ENCODE results near the gene P2RX3.

P2RX3 gene

GRCh38 chr11:57331720-57332119, 6.4 kb upstream of the P2RX3 start:
- H3K9me3 ChIP-seq (ENCODE audit: low read length): no peaks in the 10 kb centered on the region
- H3K4me1 ChIP-seq (ENCODE audit: insufficient read depth, low read length, severe bottlenecking): peaks cover 20% of the 10 kb centered on the region
- no peak for TF ChIP-seq EZH2 (IDR thresholded peaks at IDR 0.05; ENCODE audit: borderline replicate concordance, low read length)
- TF ChIP-seq CTCF (IDR thresholded peaks at IDR 0.05; ENCODE audit: low read length): no peak
- H2AFZ ChIP-seq (ENCODE audit: low read length): no peak overlapping the region
- H3K9ac ChIP-seq (ENCODE audit: low read length): no peak overlapping the region
- peaks cover 82% of the 10 kb centered on the region for H3K36me3 ChIP-seq (ENCODE audit: insufficient read depth, low read length)
- peaks cover 24% of the 10 kb centered on the region for H3K79me2 ChIP-seq (ENCODE audit: insufficient read depth, low read length)
- H3K9me2 ChIP-seq (ENCODE audit: low read depth, low read length): no peaks in the 10 kb centered on the region
- H3F3A ChIP-seq (ENCODE audit: insufficient read depth, low read length): no peaks in the 10 kb centered on the region
- H3K4me3 ChIP-seq (ENCODE audit: low read depth, low read length, poor library complexity, severe bottlenecking): no peak overlapping the region
- H4K20me1 ChIP-seq (ENCODE audit: insufficient read depth, low read length): no peaks in the 10 kb centered on the region
- no peak overlapping the region for H3K4me2 ChIP-seq (ENCODE audit: low read length)
- no peak overlapping the region for H3K27ac ChIP-seq (ENCODE audit: low read depth, low read length, poor library complexity, severe bottlenecking)
- H3K27me3 ChIP-seq (ENCODE audit: insufficient read depth, low read length): no peaks in the 10 kb centered on the region

- no peaks in the 10 kb centered on the region for H3K9me2 ChIP-seq (ENCODE audit: low read depth, low read length)
- no peak overlapping the region for H3K4me3 ChIP-seq (ENCODE audit: low read depth, low read length, poor library complexity, severe bottlenecking)
- H3K79me2 ChIP-seq (ENCODE audit: insufficient read depth, low read length): peaks cover 24% of the 10 kb centered on the region
- no peaks in the 10 kb centered on the region for H4K20me1 ChIP-seq (ENCODE audit: insufficient read depth, low read length)
- no peaks in the 10 kb centered on the region for H3F3A ChIP-seq (ENCODE audit: insufficient read depth, low read length)
- no peaks in the 10 kb centered on the region for H3K27me3 ChIP-seq (ENCODE audit: insufficient read depth, low read length)
- peaks cover 71% of the 10 kb centered on the region for H3K36me3 ChIP-seq (ENCODE audit: insufficient read depth, low read length)
- TF ChIP-seq EZH2 (IDR thresholded peaks at IDR 0.05; ENCODE audit: borderline replicate concordance, low read length): no peak
- TF ChIP-seq CTCF (IDR thresholded peaks at IDR 0.05; ENCODE audit: low read length): no peak
- H3K9ac ChIP-seq (ENCODE audit: low read length): no peak overlapping the region
- H3K9me3 ChIP-seq (ENCODE audit: low read length): no peaks in the 10 kb centered on the region
- H3K4me2 ChIP-seq (ENCODE audit: low read length): no peak overlapping the region
- no peak overlapping the region for H3K27ac ChIP-seq (ENCODE audit: low read depth, low read length, poor library complexity, severe bottlenecking)
- H2AFZ ChIP-seq (ENCODE audit: low read length): no peak overlapping the region
- peaks cover 20% of the 10 kb centered on the region for H3K4me1 ChIP-seq (ENCODE audit: insufficient read depth, low read length, severe bottlenecking)
Measured at GRCh38 chr11:57332694-57333440, 5.3 kb upstream of the P2RX3 start.

- Histone ChIP-seq H3F3A (ENCODE audit: insufficient read depth, low read length) (no peaks in the 10 kb centered on the region), H3K9me2 (ENCODE audit: low read depth, low read length) (no peaks in the 10 kb centered on the region), H3K4me1 (ENCODE audit: insufficient read depth, low read length, severe bottlenecking) (peaks cover 20% of the 10 kb centered on the region), H3K9me3 (ENCODE audit: low read length) (no peaks in the 10 kb centered on the region), H3K79me2 (ENCODE audit: insufficient read depth, low read length) (peaks cover 24% of the 10 kb centered on the region), H2AFZ (ENCODE audit: low read length) (no peak overlapping the region), H3K4me2 (ENCODE audit: low read length) (peak overlapping the region; percentile 98), H3K9ac (ENCODE audit: low read length) (peak overlapping the region; percentile 98), H4K20me1 (ENCODE audit: insufficient read depth, low read length) (no peaks in the 10 kb centered on the region), H3K4me3 (ENCODE audit: low read depth, low read length, poor library complexity, severe bottlenecking) (peak overlapping the region; percentile 97), H3K27me3 (ENCODE audit: insufficient read depth, low read length) (no peaks in the 10 kb centered on the region), H3K36me3 (ENCODE audit: insufficient read depth, low read length) (peaks cover 50% of the 10 kb centered on the region), H3K27ac (ENCODE audit: low read depth, low read length, poor library complexity, severe bottlenecking) (peak overlapping the region; percentile 34)
- TF ChIP-seq CTCF (IDR thresholded peaks at IDR 0.05; ENCODE audit: low read length) (no peak), EZH2 (IDR thresholded peaks at IDR 0.05; ENCODE audit: borderline replicate concordance, low read length) (no peak)
Measured at GRCh38 chr11:57335023-57335342, 3.2 kb upstream of the P2RX3 start.
